HepG2 (cell line): ENCODE results near the gene NAT14. TPM values are rescaled to one million over a fixed set of nuclear protein-coding genes. Genes with fewer than 3 reads are reported as not detected.
A peak's percentile ranks its signal among the peaks of the same experiment; 100 is the strongest.

Experiments
- AFF4 ChIP-seq: sonication (generic); formaldehyde crosslinking; IDR thresholded peaks from 2 replicates; pipeline ENCODE4 v1.4.0; 2020; ENCODE audit warnings: missing genetic modification reagents
- ATF4 ChIP-seq, 2 experiments: fragments of 450-650 bp in 1 of 2; sonication (generic) in 1 of 2; formaldehyde crosslinking; IDR thresholded peaks; 2 replicates each; pipeline versions ENCODE4 v1.5.0 to v1.8.0; 2020 to 2022; ENCODE audit warnings: mild to moderate bottlenecking in 1 of 2, missing genetic modification reagents in 1 of 2
- BRCA1 ChIP-seq: sonication (generic); formaldehyde crosslinking; IDR thresholded peaks from 2 replicates; pipeline ENCODE4 v1.4.0; 2020; ENCODE audit warnings: missing genetic modification reagents
- DDIT3 ChIP-seq: sonication (generic); formaldehyde crosslinking; IDR thresholded peaks from 2 replicates; pipeline ENCODE4 v1.4.0; 2020; ENCODE audit warnings: mild to moderate bottlenecking, missing genetic modification reagents
- DMTF1 ChIP-seq: sonication (generic); formaldehyde crosslinking; IDR thresholded peaks from 2 replicates; pipeline ENCODE4 v1.4.0; 2020; ENCODE audit warnings: mild to moderate bottlenecking, missing genetic modification reagents
- ELF4 ChIP-seq: sonication (generic); formaldehyde crosslinking; IDR thresholded peaks from 2 replicates; pipeline ENCODE4 v1.5.0; 2020; ENCODE audit warnings: missing genetic modification reagents, mild to moderate bottlenecking, moderate library complexity, borderline replicate concordance
- HBP1 ChIP-seq: IDR thresholded peaks from 2 replicates; pipeline ENCODE4 v1.6.1; 2016; ENCODE audit warnings: low read depth, control low read depth
- IRF2 ChIP-seq: IDR thresholded peaks from 2 replicates; pipeline ENCODE4 v1.6.1; 2018; ENCODE audit warnings: missing genetic modification reagents, missing compliant biosample characterization
- IRF9 ChIP-seq: sonication (generic); formaldehyde crosslinking; IDR thresholded peaks from 2 replicates; pipeline ENCODE4 v1.8.0; 2022; ENCODE audit warnings: missing genetic modification reagents, mild to moderate bottlenecking, borderline replicate concordance
- TEAD2 ChIP-seq: sonication (generic); formaldehyde crosslinking; IDR thresholded peaks from 2 replicates; pipeline ENCODE4 v1.9.0; 2021; ENCODE audit warnings: missing genetic modification reagents
- TMF1 ChIP-seq: sonication (generic); formaldehyde crosslinking; IDR thresholded peaks from 2 replicates; pipeline ENCODE4 v1.8.1; 2022; ENCODE audit warnings: low read depth, missing genetic modification reagents
- ZBTB7A ChIP-seq: sonication (generic); formaldehyde crosslinking; IDR thresholded peaks from 2 replicates; pipeline ENCODE4 v1.8.0; 2022; ENCODE audit warnings: mild to moderate bottlenecking, missing genetic modification reagents
- ZFP36L2 ChIP-seq: sonication (generic); formaldehyde crosslinking; IDR thresholded peaks from 2 replicates; pipeline ENCODE4 v1.4.0; 2020; ENCODE audit warnings: missing genetic modification reagents
- ZNF121 ChIP-seq: sonication (generic); formaldehyde crosslinking; IDR thresholded peaks from 2 replicates; pipeline ENCODE4 v1.5.0; 2020; ENCODE audit warnings: mild to moderate bottlenecking, missing genetic modification reagents
- ZNF224 ChIP-seq: sonication (generic); formaldehyde crosslinking; IDR thresholded peaks from 2 replicates; pipeline ENCODE4 v1.5.0; 2020; ENCODE audit warnings: mild to moderate bottlenecking, missing genetic modification reagents
- ZNF234 ChIP-seq: sonication (generic); formaldehyde crosslinking; conservative IDR thresholded peaks from 2 replicates; pipeline ENCODE4 v1.5.1; 2020; ENCODE audit warnings: mild to moderate bottlenecking, missing genetic modification reagents
- ZNF549 ChIP-seq: sonication (generic); formaldehyde crosslinking; IDR thresholded peaks from 2 replicates; pipeline ENCODE4 v1.5.0; 2020; ENCODE audit warnings: missing genetic modification reagents
- ZNF746 ChIP-seq: sonication (generic); formaldehyde crosslinking; IDR thresholded peaks from 2 replicates; pipeline ENCODE4 v1.8.0; 2022; ENCODE audit warnings: mild to moderate bottlenecking, missing genetic modification reagents
- ZSCAN12 ChIP-seq: sonication (generic); formaldehyde crosslinking; IDR thresholded peaks from 2 replicates; pipeline ENCODE4 v1.9.0; 2021; ENCODE audit warnings: mild to moderate bottlenecking, missing genetic modification reagents
- polyA plus RNA-seq, 8 experiments: library from polyadenylated mRNA; depleted of rRNA in 3 of 8; stranded (reverse) in 7 of 8; unstranded in 1 of 8; fragments of >200 nt; fragmentation: Illumina TruSeq in 4 of 8; extraction: Trizol in 4 of 8; gene quantifications; 2 replicates each; pipeline versions ENCODE4 v1.2.1 to v1.2.3, GENCODE V29; 2011 to 2016; ENCODE audit warnings: low read depth in 4 of 8, missing spikeins in 1 of 8, mixed read lengths in 1 of 8; ENCODE audit not compliant: insufficient read depth in 1 of 8
- total RNA-seq, 5 experiments: library from RNA; depleted of rRNA; stranded (reverse); fragments of >200 nt; fragmentation: Illumina TruSeq; extraction: Trizol; gene quantifications; 2 replicates each; pipeline ENCODE4 v1.2.3, GENCODE V29; 2016; ENCODE audit warnings: low read depth in 1 of 5

NAT14 gene
- total and polyA plus RNA-seq, 2 of the 13 experiments (the other 11 are each of a cell fraction or from before 2014, with no cell fraction given), result 20.7 to 22.3 TPM

- no peak for TF ChIP-seq IRF2 (CRISPR knock-in tag)
- TF ChIP-seq IRF9 (CRISPR knock-in tag), result peak; percentile 33; the same call in 1 of the 2 replicates
- 0 out of 2 replicates have a peak, but pooled peaks have one; percentile 13 for TF ChIP-seq ZNF121 (CRISPR knock-in tag)
- TF ChIP-seq ZNF746, result no peak
- no peak for TF ChIP-seq DMTF1 (CRISPR knock-in tag)
- TF ChIP-seq ZSCAN12, result 0 out of 2 replicates have a peak, but pooled peaks have one; percentile 42
- no peak for TF ChIP-seq TMF1
- TF ChIP-seq BRCA1 (CRISPR knock-in tag), result no peak
- 0 out of 2 replicates have a peak, but pooled peaks have one; percentile 34 for TF ChIP-seq ZNF549
- no peak for TF ChIP-seq HBP1 (CRISPR knock-in tag)
- TF ChIP-seq ELF4 (CRISPR knock-in tag), result no peak
- no peak for TF ChIP-seq ZFP36L2 (CRISPR knock-in tag)
- no peak for TF ChIP-seq TEAD2 (CRISPR knock-in tag)
- TF ChIP-seq DDIT3 (CRISPR knock-in tag), result no peak
- 0 out of 2 replicates have a peak, but pooled peaks have one; percentile 43 for TF ChIP-seq ZBTB7A
- no peak for TF ChIP-seq ZNF234 (CRISPR knock-in tag)
- TF ChIP-seq ZNF224 (CRISPR knock-in tag), result no peak
- no peak for TF ChIP-seq ATF4 (CRISPR knock-in tag; IDR thresholded peaks at IDR 0.05)
- TF ChIP-seq AFF4 (CRISPR knock-in tag), result no peak
Measured at GRCh38 chr19:55467236-55468053, 17.5 kb upstream of the NAT14 start (continued).
